ENCODE results near the gene KIF23. TPM values are rescaled to one million over a fixed set of nuclear protein-coding genes. Genes with fewer than 3 reads are reported as not detected.

KIF23 gene
- total RNA-seq, result 55.4 and 63.5 TPM in 2 replicates

DNA sequence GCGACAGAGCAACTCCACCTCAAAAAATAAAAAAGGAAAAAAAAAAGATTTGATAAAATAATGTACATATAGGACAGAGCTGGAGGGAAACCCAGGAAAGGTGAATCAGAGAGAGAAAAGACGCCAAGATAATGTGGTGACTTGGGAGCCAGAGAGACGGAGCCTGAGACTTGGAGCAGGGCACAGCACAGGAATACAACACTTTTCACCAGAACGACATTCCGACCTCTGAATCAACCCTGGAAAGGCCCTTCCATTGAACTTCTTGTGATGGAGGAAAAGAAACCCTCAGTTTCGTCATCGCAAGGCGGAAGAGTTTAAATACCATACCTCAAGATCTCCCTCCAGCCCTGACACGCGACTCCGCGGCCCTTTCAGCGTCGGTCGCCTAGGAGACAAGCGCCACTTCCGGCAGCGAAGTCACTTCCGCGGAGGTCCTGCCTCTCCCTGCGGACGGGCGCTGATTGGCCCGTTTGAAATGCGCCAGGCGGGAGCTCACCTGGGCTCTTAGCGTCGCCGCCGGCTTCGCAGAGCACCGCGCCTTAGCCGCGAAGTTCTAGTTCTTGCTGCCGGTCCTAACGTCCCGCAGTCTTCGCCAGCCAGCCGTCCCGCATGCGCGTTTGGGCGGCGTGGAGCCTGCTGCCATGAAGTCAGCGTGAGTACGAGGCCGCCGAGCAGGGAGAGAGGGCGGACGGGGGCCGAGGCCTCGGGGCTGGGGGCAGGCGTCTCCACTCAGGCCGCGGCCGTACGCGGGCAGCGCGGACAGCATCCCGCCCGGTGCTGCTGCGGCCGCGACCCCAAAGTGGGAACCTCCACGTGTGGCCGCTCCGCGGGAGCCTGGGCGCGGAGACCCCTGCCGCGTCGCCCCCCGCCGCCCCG lies at the start of gene KIF23:
KIF23 (plus strand) TSS at position 528 of the 879 bp plus-strand sequence; CDS start at position 645, 117 bp downstream.

GRCh38 chr15:69452692-69453521 lies 38.8 kb downstream of the KIF23 start, which contains the start of gene RPLP1:
Gene RPLP1 (plus strand): TSS chr15:69452818. CDS start chr15:69452949, 131 bp downstream.

Other genes with a start within 250 kb of the KIF23 start
- 1.2 and 1.5 TPM in 2 replicates for gene PAQR5, start 115.4 kb upstream of the KIF23 start, total RNA-seq
- gene RPLP1, start 38.5 kb downstream of the KIF23 start, total RNA-seq, result 448 and 561 TPM in 2 replicates

All from bronchus fibroblast of lung (primary cell).